ENCODE data around the gene TNFAIP1.
"Not testable (repeated sequence)": the region's sequence is repeated elsewhere in the genome, so short reads cannot be mapped to it uniquely, and the experiment has no call there.

Gene TNFAIP1

GRCh38 chr17:28334171-28334570, 1.4 kb upstream of the TNFAIP1 start:
- peak; percentile 31 for DNase-seq (ENCODE audit: low read depth)
- H3K4me3 ChIP-seq (ENCODE audit: low read length), result peak overlapping the region; percentile 75
- no peak for TF ChIP-seq CTCF (conservative IDR thresholded peaks at IDR 0.05; ENCODE audit: low read length)

- DNase-seq (ENCODE audit: low read depth), result no peak
- TF ChIP-seq CTCF (conservative IDR thresholded peaks at IDR 0.05; ENCODE audit: low read length), result 0 out of 2 replicates have a peak, but pooled peaks have one; percentile 7
Measured at GRCh38 chr17:28334666-28335200, 828 bp upstream of the TNFAIP1 start.

GRCh38 chr17:28335959-28336871, 654 bp downstream of the TNFAIP1 start:
- DNase-seq (ENCODE audit: low read depth), result peak; percentile 89
- H3K4me3 ChIP-seq (ENCODE audit: low read length), result peak overlapping the region; percentile 97

More at GRCh38 chr17:28334666-28335200, 828 bp upstream of the TNFAIP1 start:
- peak overlapping the region; percentile 75 for H3K4me3 ChIP-seq (ENCODE audit: low read length)

GRCh38 chr17:28338056-28338768, 2.7 kb downstream of the TNFAIP1 start:
- H3K4me3 ChIP-seq (ENCODE audit: low read length), result no peak overlapping the region
- peak; percentile 59 for DNase-seq (ENCODE audit: low read depth)
- no peak for TF ChIP-seq CTCF (conservative IDR thresholded peaks at IDR 0.05; ENCODE audit: low read length)

More at GRCh38 chr17:28335959-28336871, 654 bp downstream of the TNFAIP1 start:
- no peak for TF ChIP-seq CTCF (conservative IDR thresholded peaks at IDR 0.05; ENCODE audit: low read length)

GRCh38 chr17:28338769-28339212, 3.2 kb downstream of the TNFAIP1 start:
- DNase-seq (ENCODE audit: low read depth); H3K4me3 ChIP-seq (ENCODE audit: low read length): not testable (repeated sequence)

GRCh38 chr17:28339431-28339830, 3.9 kb downstream of the TNFAIP1 start:
- H3K4me3 ChIP-seq (ENCODE audit: low read length), result no peak overlapping the region
- no peak for DNase-seq (ENCODE audit: low read depth)
- TF ChIP-seq CTCF (conservative IDR thresholded peaks at IDR 0.05; ENCODE audit: low read length), result no peak

GRCh38 chr17:28340374-28340773, 4.8 kb downstream of the TNFAIP1 start:
- DNase-seq (ENCODE audit: low read depth), result no peak
- TF ChIP-seq CTCF (conservative IDR thresholded peaks at IDR 0.05; ENCODE audit: low read length), result no peak
- H3K4me3 ChIP-seq (ENCODE audit: low read length), result no peak overlapping the region

Data from AG10803 (cell line).